DMS114 treated with DMSO at 0.1 percent for 48 hours (cell line): Measurements from ENCODE around the gene SPIN1.

Source experiments
- DNase-seq: peaks from one replicate; lab custom pipeline; 2025; ENCODE audit not compliant: unreplicated experiment; lab: John Stamatoyannopoulos, UW

SPIN1 gene

DNA sequence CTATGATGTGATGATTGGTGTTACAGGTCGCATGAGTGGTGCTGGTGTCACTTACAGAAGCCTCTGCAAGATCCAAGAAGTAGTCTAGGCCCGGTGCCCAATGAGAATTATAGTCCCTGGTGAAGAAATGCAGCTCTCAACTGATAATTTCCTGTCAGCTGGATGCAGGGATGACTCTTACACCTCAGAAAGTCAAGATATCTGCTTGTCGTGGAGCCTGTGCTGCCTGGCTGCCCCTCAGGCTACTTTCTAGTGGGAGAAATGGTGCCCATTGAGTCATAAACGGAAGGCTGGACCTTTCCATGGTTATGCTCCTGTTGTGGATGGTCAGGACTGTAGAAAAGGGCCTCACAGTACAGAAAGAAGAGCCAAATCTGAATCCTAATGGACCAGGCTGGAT, 99.9 kb downstream of the SPIN1 start:
- DNase-seq = no peak

DNA sequence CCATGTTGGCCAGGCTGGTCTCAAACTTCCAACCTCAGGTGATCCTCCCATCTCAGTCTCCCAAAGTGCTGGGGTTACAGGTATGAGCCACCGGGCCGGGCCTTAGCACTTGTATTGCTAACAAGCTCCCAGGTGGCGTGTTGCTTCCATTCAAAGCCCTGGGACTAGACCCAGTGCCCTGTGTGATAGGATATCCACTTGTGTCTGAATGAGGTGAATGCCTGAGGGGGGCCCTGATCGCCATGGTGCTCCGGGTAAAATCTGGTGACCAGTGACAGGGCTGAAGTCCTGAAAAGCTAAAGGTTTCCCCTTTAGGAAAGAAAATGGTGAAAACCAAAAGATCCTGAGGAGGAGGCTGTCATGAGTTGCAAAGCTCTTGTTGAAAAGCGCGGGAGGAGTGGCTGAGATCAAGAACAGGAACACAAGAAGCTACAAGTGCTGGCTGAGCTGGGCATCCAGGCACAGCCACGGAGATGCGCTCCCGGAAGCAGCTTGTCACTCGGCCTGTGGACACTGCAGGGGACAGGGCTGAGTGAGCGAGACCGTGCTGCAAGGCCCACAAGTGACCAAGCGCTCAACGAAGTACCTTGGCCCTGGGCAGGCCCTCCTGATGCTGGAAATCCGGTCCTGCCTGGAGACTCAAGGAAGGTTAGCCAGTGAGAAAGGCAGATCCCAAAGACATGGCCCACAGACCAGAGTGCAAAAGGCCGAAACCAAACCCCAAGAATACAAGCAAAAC, 106.9 kb downstream of the SPIN1 start:
- no peak for DNase-seq

DNA sequence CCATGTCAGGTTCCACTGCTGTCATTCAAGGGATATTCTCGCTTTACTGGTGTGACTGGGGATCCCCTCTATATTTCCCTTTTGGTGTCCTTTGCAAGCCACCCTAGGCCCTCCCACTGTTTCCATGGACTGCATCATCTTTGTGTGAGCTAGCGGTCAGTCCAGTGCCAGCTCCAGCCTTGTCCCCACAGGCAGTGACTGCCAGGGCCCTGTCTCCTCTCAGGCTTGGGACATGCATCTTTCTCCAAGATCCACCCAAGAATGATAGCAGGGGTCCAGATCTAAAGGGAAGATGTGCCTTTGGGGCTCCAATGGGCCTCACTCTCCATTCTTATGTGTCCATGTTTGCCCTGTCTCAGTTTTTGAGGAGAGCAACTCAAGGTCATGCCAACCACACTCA, 109.0 kb downstream of the SPIN1 start:
- DNase-seq = no peak

- no peak for DNase-seq
Observed at GRCh38 chr9:88498880-88499279, 110.6 kb downstream of the SPIN1 start.

- no peak for DNase-seq
Observed at GRCh38 chr9:88501086-88501485, 112.8 kb downstream of the SPIN1 start.

DNA sequence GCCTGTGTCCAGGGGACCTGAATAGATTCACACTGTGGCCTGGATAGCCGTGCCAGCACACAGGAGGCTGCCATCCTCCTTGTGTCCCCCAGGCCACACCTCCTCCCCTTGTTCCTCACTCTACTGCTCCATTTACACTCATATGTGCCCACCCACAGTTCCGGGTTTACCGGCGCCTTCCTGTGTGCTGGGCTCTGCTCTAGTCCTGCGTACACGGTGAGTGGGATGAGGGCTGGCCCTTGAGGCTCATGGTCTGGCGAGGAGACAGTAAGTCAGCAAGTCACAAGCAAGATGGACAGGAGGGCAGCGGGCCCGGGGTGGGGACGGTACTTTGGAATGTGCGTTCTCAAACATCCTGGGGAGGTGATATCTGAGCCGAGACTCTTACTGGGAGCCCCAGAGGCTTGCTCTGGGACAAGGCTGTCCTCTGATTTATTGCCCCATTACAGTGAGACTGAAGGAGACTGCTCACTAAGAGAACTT, 114.3 kb downstream of the SPIN1 start:
- no peak for DNase-seq

GRCh38 chr9:88503081-88503844, 115.0 kb downstream of the SPIN1 start:
- DNase-seq = no peak

DNA sequence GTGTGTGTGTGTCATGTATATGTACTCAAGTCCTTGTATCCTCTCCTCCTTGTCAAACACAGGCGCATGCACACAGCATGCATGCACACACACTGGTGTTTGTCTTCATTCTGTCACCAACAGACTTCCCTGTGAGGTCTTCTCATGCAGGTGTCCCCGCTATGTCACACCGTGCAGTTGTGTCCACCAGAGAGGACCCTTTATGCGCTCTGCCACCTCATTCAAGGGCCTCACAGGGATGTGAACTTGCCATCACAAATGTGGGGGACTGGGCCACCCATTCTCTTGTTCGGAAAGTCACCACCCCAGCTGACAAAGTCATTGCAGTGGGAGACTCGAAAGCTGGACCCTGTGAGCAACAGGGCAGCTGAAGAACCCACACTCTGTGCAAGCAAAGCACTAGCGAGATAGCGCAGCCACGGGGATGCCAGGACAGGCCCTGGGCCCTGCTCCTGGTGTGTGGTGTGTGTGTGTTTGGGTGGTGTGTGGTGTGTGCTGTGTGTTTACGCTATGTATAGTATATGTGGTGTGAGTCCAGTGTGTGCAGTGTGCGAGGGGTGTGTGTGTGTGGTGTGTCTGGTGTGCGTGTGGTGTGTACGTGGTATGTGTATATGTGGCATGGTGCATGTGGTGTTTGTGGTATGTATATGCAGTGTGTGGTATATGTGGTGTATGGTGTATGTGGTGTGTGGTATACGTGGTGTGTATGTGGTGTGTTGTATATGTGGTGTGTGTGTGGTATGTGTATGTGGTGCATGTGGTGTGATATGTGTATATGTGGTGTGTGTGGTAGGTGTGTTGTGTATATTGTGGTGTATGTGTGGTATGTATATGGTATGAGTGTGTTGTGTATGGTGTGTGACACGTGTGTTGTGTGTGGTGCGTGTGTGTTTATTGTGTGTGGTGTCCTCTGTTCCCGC, 115.9 kb downstream of the SPIN1 start:
- no peak for DNase-seq

DNA sequence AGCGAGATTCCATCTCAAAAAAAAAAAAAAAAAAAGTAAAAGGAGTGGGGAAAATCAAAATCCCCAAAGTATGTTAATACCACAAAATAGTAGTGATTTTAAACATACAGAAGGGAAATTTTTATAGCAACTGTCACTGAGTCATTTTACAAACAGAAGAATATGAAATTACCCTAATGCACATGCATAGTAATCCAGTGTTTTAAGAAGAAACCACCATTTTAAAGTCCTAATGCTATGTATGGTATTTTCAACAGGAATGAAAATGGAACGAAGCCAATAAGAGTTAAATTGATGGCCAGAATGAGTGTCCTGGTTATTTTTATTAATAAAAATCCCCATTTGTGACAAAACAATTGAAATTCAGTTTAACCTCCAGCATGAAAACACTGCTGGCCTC, 120.1 kb downstream of the SPIN1 start:
- no peak for DNase-seq

- DNase-seq = no peak
Observed at GRCh38 chr9:88511906-88512305, 123.7 kb downstream of the SPIN1 start.

DNA sequence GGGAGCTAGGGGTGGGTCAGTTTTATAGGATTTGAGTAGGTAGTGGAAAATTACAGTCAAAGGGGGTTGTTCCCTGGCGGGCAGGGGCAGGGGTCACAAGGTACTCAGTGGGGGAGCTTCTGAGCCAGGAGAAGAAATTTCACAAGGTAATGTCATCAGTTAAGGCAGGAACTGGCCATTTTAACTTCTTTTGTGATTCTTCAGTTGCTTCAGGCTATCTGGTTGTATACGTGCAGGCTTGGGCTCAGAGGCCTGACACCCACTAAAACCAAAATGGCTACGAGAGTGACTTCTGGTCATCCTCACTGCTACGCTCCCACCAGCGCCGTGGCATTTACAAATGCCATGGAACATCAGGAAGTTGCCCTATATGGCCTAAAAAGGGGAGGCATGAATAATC, 126.0 kb downstream of the SPIN1 start:
- DNase-seq = no peak

DNA sequence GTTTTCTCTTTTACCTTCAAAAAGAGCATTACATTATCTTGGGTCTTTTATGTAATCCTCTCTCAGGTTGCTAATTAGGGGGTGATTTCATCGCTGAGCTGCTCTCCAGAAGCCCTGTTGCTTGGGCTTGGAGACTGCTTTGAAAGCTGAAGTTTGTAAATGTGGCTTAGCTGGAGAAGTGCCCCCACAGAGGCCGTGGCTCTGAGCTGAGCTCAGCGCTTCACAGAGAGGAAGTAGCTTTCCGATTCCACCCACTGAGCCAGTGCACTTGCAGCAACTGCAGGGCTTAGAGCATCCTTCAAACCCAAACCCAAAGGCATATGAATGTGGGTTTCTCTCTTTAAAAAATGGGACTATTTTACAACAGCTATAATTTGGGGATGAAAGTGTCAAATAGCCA, 133.1 kb downstream of the SPIN1 start:
- DNase-seq = no peak

- no peak for DNase-seq
Observed at GRCh38 chr9:88522360-88522759, 134.1 kb downstream of the SPIN1 start.

DNA sequence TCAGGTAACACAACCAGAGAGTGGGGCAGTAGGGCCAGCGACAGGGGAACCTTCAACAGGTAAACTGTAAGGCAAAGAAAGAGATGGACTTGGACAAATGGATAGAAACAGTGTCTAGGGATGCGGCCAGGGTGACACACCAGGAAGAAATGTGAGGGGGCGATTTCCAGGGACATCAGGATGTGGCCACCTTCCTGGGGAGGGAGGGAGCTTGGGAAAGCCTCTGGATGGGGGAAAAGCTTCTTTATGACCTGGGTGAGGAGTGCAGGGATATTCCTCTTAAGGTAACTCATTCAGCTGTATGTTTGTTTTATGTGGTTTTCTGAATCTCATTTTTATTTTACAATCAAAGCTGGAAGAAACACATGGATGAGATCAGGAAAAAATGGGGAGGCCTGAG, 134.8 kb downstream of the SPIN1 start:
- no peak for DNase-seq

- DNase-seq = no peak
Observed at GRCh38 chr9:88524911-88525310, 136.7 kb downstream of the SPIN1 start.

GRCh38 chr9:88527618-88528017, 139.4 kb downstream of the SPIN1 start:
- no peak for DNase-seq
